HepG2 (cell line): ENCODE results near the gene CENPW. TPM values are rescaled to one million over a fixed set of nuclear protein-coding genes. Genes with fewer than 3 reads are reported as not detected.

ENCODE experiments used
- AFF4 ChIP-seq: sonication (generic); formaldehyde crosslinking; IDR thresholded peaks from 2 replicates; pipeline ENCODE4 v1.4.0; 2020; ENCODE audit warnings: missing genetic modification reagents
- CBFB ChIP-seq: sonication (generic); formaldehyde crosslinking; IDR thresholded peaks from 2 replicates; pipeline ENCODE4 v1.4.0; 2020; ENCODE audit warnings: missing genetic modification reagents
- EZH2 ChIP-seq: conservative IDR thresholded peaks from 2 replicates; pipeline ENCODE4 v1.6.1; 2012; ENCODE audit warnings: mild to moderate bottlenecking, low read depth, low read length, moderate library complexity
- FOSL1 ChIP-seq: sonication (generic); formaldehyde crosslinking; IDR thresholded peaks from 2 replicates; pipeline ENCODE4 v1.9.0; 2021; ENCODE audit warnings: missing genetic modification reagents, borderline replicate concordance
- FOSL2 ChIP-seq: sonication (generic); formaldehyde crosslinking; IDR thresholded peaks from 2 replicates; pipeline ENCODE4 v1.4.0; 2020; ENCODE audit warnings: missing genetic modification reagents
- HBP1 ChIP-seq: IDR thresholded peaks from 2 replicates; pipeline ENCODE4 v1.6.1; 2016; ENCODE audit warnings: low read depth, control low read depth
- HDAC6 ChIP-seq: fragments of 200-600 bp; sonication (generic); IDR thresholded peaks from 2 replicates; pipeline ENCODE4 v1.7.0; 2017; ENCODE audit warnings: mild to moderate bottlenecking, antibody characterized with exemption, low read length, low read depth
- HOXA3 ChIP-seq: sonication (generic); formaldehyde crosslinking; IDR thresholded peaks from 2 replicates; pipeline ENCODE4 v1.5.0; 2020; ENCODE audit warnings: missing genetic modification reagents
- KDM1A ChIP-seq: IDR thresholded peaks from 2 replicates; pipeline ENCODE4 v1.6.1; 2016; ENCODE audit warnings: missing compliant biosample characterization
- KLF9 ChIP-seq: IDR thresholded peaks from 2 replicates; pipeline ENCODE4 v1.6.1; 2016; ENCODE audit warnings: low read depth
- MAZ ChIP-seq, 2 experiments: sonication (generic) in 1 of 2; formaldehyde crosslinking in 1 of 2; IDR thresholded peaks; 2 replicates each; pipeline versions ENCODE4 v1.5.0 to v1.6.1; 2012 to 2020; ENCODE audit warnings: low read depth in 2 of 2, mild to moderate bottlenecking in 2 of 2, borderline replicate concordance in 1 of 2, improper control_type of control experiment in 1 of 2, low read length in 1 of 2, missing genetic modification reagents in 1 of 2, moderate library complexity in 1 of 2
- NFKBIZ ChIP-seq: IDR thresholded peaks from 2 replicates; pipeline ENCODE4 v1.6.1; 2018; ENCODE audit warnings: missing genetic modification reagents, missing compliant biosample characterization
- NKX3-1 ChIP-seq: sonication (generic); formaldehyde crosslinking; IDR thresholded peaks from 2 replicates; pipeline ENCODE4 v1.5.0; 2020; ENCODE audit warnings: missing genetic modification reagents
- SMYD3 ChIP-seq: sonication (generic); formaldehyde crosslinking; IDR thresholded peaks from 2 replicates; pipeline ENCODE4 v1.8.1; 2023; ENCODE audit warnings: mild to moderate bottlenecking, missing genetic modification reagents
- SOX5 ChIP-seq: IDR thresholded peaks from 2 replicates; pipeline ENCODE4 v1.6.1; 2016; ENCODE audit warnings: borderline replicate concordance
- TBL1XR1 ChIP-seq: fragments of 150-350 bp; IDR thresholded peaks from 2 replicates; pipeline ENCODE4 v1.6.1; 2014; ENCODE audit warnings: borderline replicate concordance, low read length; ENCODE audit not compliant: partially characterized antibody
- TOE1 ChIP-seq: sonication (generic); formaldehyde crosslinking; IDR thresholded peaks from 2 replicates; pipeline ENCODE4 v1.4.0; 2020; ENCODE audit warnings: mild to moderate bottlenecking, missing genetic modification reagents
- ZNF354B ChIP-seq: sonication (generic); formaldehyde crosslinking; IDR thresholded peaks from 2 replicates; pipeline ENCODE4 v1.8.0; 2022; ENCODE audit warnings: mild to moderate bottlenecking, missing genetic modification reagents
- ZNF660 ChIP-seq: sonication (generic); formaldehyde crosslinking; IDR thresholded peaks from 2 replicates; pipeline ENCODE4 v1.5.1; 2020; ENCODE audit warnings: mild to moderate bottlenecking, low read depth, missing genetic modification reagents, borderline replicate concordance
- ZNF749 ChIP-seq: sonication (generic); formaldehyde crosslinking; IDR thresholded peaks from 2 replicates; pipeline ENCODE4 v1.8.0; 2022; ENCODE audit warnings: mild to moderate bottlenecking, missing genetic modification reagents, moderate library complexity, borderline replicate concordance
- polyA plus RNA-seq, 8 experiments: library from polyadenylated mRNA; depleted of rRNA in 3 of 8; stranded (reverse) in 7 of 8; unstranded in 1 of 8; fragments of >200 nt; fragmentation: Illumina TruSeq in 4 of 8; extraction: Trizol in 4 of 8; gene quantifications; 2 replicates each; pipeline versions ENCODE4 v1.2.1 to v1.2.3, GENCODE V29; 2011 to 2016; ENCODE audit warnings: low read depth in 4 of 8, missing spikeins in 1 of 8, mixed read lengths in 1 of 8; ENCODE audit not compliant: insufficient read depth in 1 of 8
- total RNA-seq, 5 experiments: library from RNA; depleted of rRNA; stranded (reverse); fragments of >200 nt; fragmentation: Illumina TruSeq; extraction: Trizol; gene quantifications; 2 replicates each; pipeline ENCODE4 v1.2.3, GENCODE V29; 2016; ENCODE audit warnings: low read depth in 1 of 5
- TF ChIP-seq, protein P1 (sequence below): IDR thresholded peaks from 2 replicates; pipeline ENCODE4 v1.6.1; 2016; ENCODE audit warnings: low read depth, borderline replicate concordance
- TF ChIP-seq, protein P2 (sequence below): sonication (generic); formaldehyde crosslinking; IDR thresholded peaks from 2 replicates; pipeline ENCODE4 v1.5.0; 2020; ENCODE audit warnings: mild to moderate bottlenecking, missing genetic modification reagents

The CENPW gene
- total and polyA plus RNA-seq, 2 of the 13 experiments (the other 11 are each of a cell fraction or from before 2014, with no cell fraction given): 8.6 to 94.7 TPM

- TF ChIP-seq HBP1 (CRISPR knock-in tag) (peak; percentile 99), MAZ (IDR thresholded peaks at IDR 0.05; ENCODE audit: borderline replicate concordance, low read depth, low read length) (peak; percentile 50; the same call in 1 of the 2 replicates), MAZ (CRISPR knock-in tag; IDR thresholded peaks at IDR 0.05; ENCODE audit: low read depth) (no peak), ZNF660 (CRISPR knock-in tag) (no peak), NKX3-1 (CRISPR knock-in tag) (0 out of 2 replicates have a peak, but pooled peaks have one; percentile 49), HOXA3 (CRISPR knock-in tag) (peak; percentile 98), EZH2 (no peak), TBL1XR1 (no peak), SMYD3 (0 out of 2 replicates have a peak, but pooled peaks have one; percentile 12), CBFB (CRISPR knock-in tag) (peak; percentile 91), HDAC6 (no peak), KLF9 (CRISPR knock-in tag) (no peak), ZNF749 (CRISPR knock-in tag) (peak; percentile 61; the same call in 1 of the 2 replicates), ZNF354B (CRISPR knock-in tag) (no peak), NFKBIZ (CRISPR knock-in tag) (no peak), AFF4 (CRISPR knock-in tag) (no peak), TOE1 (0 out of 2 replicates have a peak, but pooled peaks have one; percentile 36), FOSL1 (CRISPR knock-in tag) (peak; percentile 23; the same call in 1 of the 2 replicates), SOX5 (0 out of 2 replicates have a peak, but pooled peaks have one; percentile 19), KDM1A (CRISPR knock-in tag) (no peak), FOSL2 (peak; percentile 56; the same call in 1 of the 2 replicates)
- TF ChIP-seq, protein P1, sequence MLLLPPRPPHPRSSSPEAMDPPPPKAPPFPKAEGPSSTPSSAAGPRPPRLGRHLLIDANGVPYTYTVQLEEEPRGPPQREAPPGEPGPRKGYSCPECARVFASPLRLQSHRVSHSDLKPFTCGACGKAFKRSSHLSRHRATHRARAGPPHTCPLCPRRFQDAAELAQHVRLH (CRISPR knock-in tag): peak; percentile 95; the same call in 1 of the 2 replicates
- TF ChIP-seq, protein P2, sequence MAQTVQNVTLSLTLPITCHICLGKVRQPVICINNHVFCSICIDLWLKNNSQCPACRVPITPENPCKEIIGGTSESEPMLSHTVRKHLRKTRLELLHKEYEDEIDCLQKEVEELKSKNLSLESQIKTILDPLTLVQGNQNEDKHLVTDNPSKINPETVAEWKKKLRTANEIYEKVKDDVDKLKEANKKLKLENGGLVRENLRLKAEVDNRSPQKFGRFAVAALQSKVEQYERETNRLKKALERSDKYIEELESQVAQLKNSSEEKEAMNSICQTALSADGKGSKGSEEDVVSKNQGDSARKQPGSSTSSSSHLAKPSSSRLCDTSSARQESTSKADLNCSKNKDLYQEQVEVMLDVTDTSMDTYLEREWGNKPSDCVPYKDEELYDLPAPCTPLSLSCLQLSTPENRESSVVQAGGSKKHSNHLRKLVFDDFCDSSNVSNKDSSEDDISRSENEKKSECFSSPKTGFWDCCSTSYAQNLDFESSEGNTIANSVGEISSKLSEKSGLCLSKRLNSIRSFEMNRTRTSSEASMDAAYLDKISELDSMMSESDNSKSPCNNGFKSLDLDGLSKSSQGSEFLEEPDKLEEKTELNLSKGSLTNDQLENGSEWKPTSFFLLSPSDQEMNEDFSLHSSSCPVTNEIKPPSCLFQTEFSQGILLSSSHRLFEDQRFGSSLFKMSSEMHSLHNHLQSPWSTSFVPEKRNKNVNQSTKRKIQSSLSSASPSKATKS (CRISPR knock-in tag): no peak
Measured at GRCh38 chr6:126339796-126340609, at the start of gene CENPW (continued).
